HUES64 (cell line): Measurements from ENCODE around the gene HIGD1A.
"Not testable (repeated sequence)": the region's sequence is repeated elsewhere in the genome, so short reads cannot be mapped to it uniquely, and the experiment has no call there.

ENCODE experiments used
- H3K27ac ChIP-seq: 2 replicates; pipeline ENCODE4 v1.7.0; 2013; ENCODE audit warnings: low read depth, low read length, inconsistent platforms
- H3K27me3 ChIP-seq: 2 replicates; pipeline ENCODE4 v1.6.1; 2013; ENCODE audit warnings: mild to moderate bottlenecking, low read length; ENCODE audit not compliant: insufficient read depth
- H3K36me3 ChIP-seq: 2 replicates; pipeline ENCODE4 v1.6.1; 2013; ENCODE audit warnings: mild to moderate bottlenecking, low read length; ENCODE audit not compliant: insufficient read depth
- H3K4me1 ChIP-seq: 2 replicates; pipeline ENCODE4 v1.6.1; 2013; ENCODE audit warnings: mild to moderate bottlenecking, low read length, moderate library complexity; ENCODE audit not compliant: insufficient read depth
- H3K4me3 ChIP-seq: 2 replicates; pipeline ENCODE4 v1.5.1; 2013; ENCODE audit warnings: mild to moderate bottlenecking, low read length, moderate library complexity
- H3K9ac ChIP-seq: 2 replicates; pipeline ENCODE4 v1.6.1; 2013; ENCODE audit warnings: mild to moderate bottlenecking, low read depth, low read length
- H3K9me3 ChIP-seq: 2 replicates; pipeline ENCODE4 v1.6.1; 2013; ENCODE audit warnings: low read depth, low read length; ENCODE audit not compliant: insufficient read depth
- WGBS: fragments of 150-250, 120-280 bp; methylation state at CpG from one replicate; pipeline ENCODE4 v1.1.7; 2013; ENCODE audit warnings: missing lambda C conversion rate; 5-methylcytosine and 5-hydroxymethylcytosine counted together

The HIGD1A gene

GRCh38 chr3:42827023-42827422 lies 22.7 kb upstream of the HIGD1A start:
- H3K36me3 ChIP-seq, result no peaks in the 10 kb centered on the region
- H3K27me3 ChIP-seq, result no peaks in the 10 kb centered on the region
- H3K4me3 ChIP-seq, result no peak overlapping the region
- no peak overlapping the region for H3K27ac ChIP-seq
- peaks cover 8% of the 10 kb centered on the region for H3K4me1 ChIP-seq
- no peak overlapping the region for H3K9ac ChIP-seq
- H3K9me3 ChIP-seq, result no peaks in the 10 kb centered on the region; the same call in 1 of the 2 replicates

- Histone ChIP-seq H3K4me3 (no peak overlapping the region), H3K36me3 (no peaks in the 10 kb centered on the region), H3K9me3 (no peaks in the 10 kb centered on the region; the same call in 1 of the 2 replicates), H3K4me1 (peaks cover 8% of the 10 kb centered on the region), H3K9ac (no peak overlapping the region), H3K27me3 (no peaks in the 10 kb centered on the region), H3K27ac (no peak overlapping the region)
These were observed 21.9 kb upstream of the HIGD1A start for GRCh38 chr3:42826141-42826540.

GRCh38 chr3:42823351-42823750 lies 19.1 kb upstream of the HIGD1A start:
- Histone ChIP-seq H3K4me1 (no peaks in the 10 kb centered on the region), H3K9me3 (no peaks in the 10 kb centered on the region; the same call in 1 of the 2 replicates), H3K27ac (no peak overlapping the region), H3K36me3 (no peaks in the 10 kb centered on the region), H3K9ac (no peak overlapping the region), H3K4me3 (no peak overlapping the region), H3K27me3 (no peaks in the 10 kb centered on the region)
- 83% methylated on average over 2 of the region's 2 CpGs for WGBS

- H3K9ac ChIP-seq, result no peak overlapping the region
- H3K27me3 ChIP-seq, result no peaks in the 10 kb centered on the region
- H3K36me3 ChIP-seq, result no peaks in the 10 kb centered on the region
- no peak overlapping the region for H3K27ac ChIP-seq
- no peak overlapping the region for H3K4me3 ChIP-seq
- 93% methylated on average over 3 of the region's 3 CpGs for WGBS
- no peaks in the 10 kb centered on the region for H3K4me1 ChIP-seq
- no peaks in the 10 kb centered on the region; the same call in 1 of the 2 replicates for H3K9me3 ChIP-seq
These were observed 18.5 kb upstream of the HIGD1A start for GRCh38 chr3:42822828-42823227.

- Histone ChIP-seq H3K9ac (no peak overlapping the region), H3K36me3 (no peaks in the 10 kb centered on the region), H3K27me3 (no peaks in the 10 kb centered on the region), H3K4me3 (no peak overlapping the region), H3K27ac (no peak overlapping the region), H3K9me3 (no peaks in the 10 kb centered on the region; the same call in 1 of the 2 replicates), H3K4me1 (no peaks in the 10 kb centered on the region)
- 88% methylated on average over 6 of the region's 6 CpGs for WGBS
These were observed 16.4 kb upstream of the HIGD1A start for GRCh38 chr3:42820746-42821051.

GRCh38 chr3:42819351-42819965 lies 15.2 kb upstream of the HIGD1A start:
- H3K27me3 ChIP-seq, result no peaks in the 10 kb centered on the region
- H3K27ac ChIP-seq, result no peak overlapping the region
- H3K4me1 ChIP-seq, result no peaks in the 10 kb centered on the region
- H3K9ac ChIP-seq, result no peak overlapping the region
- 48% methylated on average over 2 of the region's 2 CpGs for WGBS
- H3K4me3 ChIP-seq, result no peak overlapping the region
- H3K9me3 ChIP-seq, result no peaks in the 10 kb centered on the region; the same call in 1 of the 2 replicates
- H3K36me3 ChIP-seq, result no peaks in the 10 kb centered on the region

- no CpG with 5 or more reads among the region's 2 CpGs for WGBS
- no peak overlapping the region for H3K27ac ChIP-seq
- no peaks in the 10 kb centered on the region for H3K4me1 ChIP-seq
These were observed 11.5 kb upstream of the HIGD1A start for GRCh38 chr3:42815826-42816225.

GRCh38 chr3:42814914-42815507 lies 10.7 kb upstream of the HIGD1A start:
- H3K27me3 ChIP-seq, result no peaks in the 10 kb centered on the region
- WGBS, result 73% methylated on average over 2 of the region's 2 CpGs
- H3K36me3 ChIP-seq, result no peaks in the 10 kb centered on the region
- no peaks in the 10 kb centered on the region for H3K4me1 ChIP-seq
- no peak overlapping the region for H3K9ac ChIP-seq
- no peaks in the 10 kb centered on the region for H3K9me3 ChIP-seq
- no peak overlapping the region for H3K27ac ChIP-seq
- H3K4me3 ChIP-seq, result no peak overlapping the region

More at GRCh38 chr3:42815826-42816225, 11.5 kb upstream of the HIGD1A start:
- Histone ChIP-seq H3K9me3 (no peaks in the 10 kb centered on the region), H3K4me3 (no peak overlapping the region), H3K36me3 (no peaks in the 10 kb centered on the region), H3K27me3 (no peaks in the 10 kb centered on the region), H3K9ac (no peak overlapping the region)

- Histone ChIP-seq H3K27ac (no peak overlapping the region), H3K9me3 (no peaks in the 10 kb centered on the region), H3K9ac (no peak overlapping the region), H3K27me3 (no peaks in the 10 kb centered on the region), H3K36me3 (no peaks in the 10 kb centered on the region), H3K4me1 (no peaks in the 10 kb centered on the region), H3K4me3 (no peak overlapping the region)
- WGBS, result 93% methylated on average over 4 of the region's 5 CpGs
These were observed 10.0 kb upstream of the HIGD1A start for GRCh38 chr3:42814246-42814645.

- not testable (repeated sequence) for H3K9ac ChIP-seq, H3K4me3 ChIP-seq, H3K9me3 ChIP-seq, H3K27me3 ChIP-seq, H3K4me1 ChIP-seq, H3K27ac ChIP-seq, H3K36me3 ChIP-seq
- WGBS, result 74% methylated on average over 15 of the region's 15 CpGs
These were observed 7.0 kb upstream of the HIGD1A start for GRCh38 chr3:42811118-42811883.

- not testable (repeated sequence) for H3K9me3 ChIP-seq, H3K4me1 ChIP-seq
- WGBS, result 91% methylated on average over 10 of the region's 10 CpGs
These were observed 6.4 kb upstream of the HIGD1A start for GRCh38 chr3:42810706-42811105.

More at GRCh38 chr3:42810706-42811105, 6.4 kb upstream of the HIGD1A start:
- not testable (repeated sequence) for H3K9ac ChIP-seq, H3K36me3 ChIP-seq, H3K4me3 ChIP-seq, H3K27ac ChIP-seq, H3K27me3 ChIP-seq
